RPMI7951 (cell line): ENCODE data around the gene SLC8A1. TPM values are rescaled to one million over a fixed set of nuclear protein-coding genes. Genes with fewer than 3 reads are reported as not detected.
A peak's percentile ranks its signal among the peaks of the same experiment; 100 is the strongest.

Source experiments
- DNase-seq: peaks from one replicate; pipeline ENCODE4 v3.0.0-alpha.2; 2012; ENCODE audit warnings: low read depth
- total RNA-seq: library from RNA; depleted of rRNA; stranded (reverse); fragments of >200 nt; shearing (Covaris generic); gene quantifications from 2 replicates; pipeline ENCODE4 v1.2.3, GENCODE V29; 2014

The SLC8A1 gene
- total RNA-seq, 1 experiment from 2014 or later, result 6.4 TPM

DNA sequence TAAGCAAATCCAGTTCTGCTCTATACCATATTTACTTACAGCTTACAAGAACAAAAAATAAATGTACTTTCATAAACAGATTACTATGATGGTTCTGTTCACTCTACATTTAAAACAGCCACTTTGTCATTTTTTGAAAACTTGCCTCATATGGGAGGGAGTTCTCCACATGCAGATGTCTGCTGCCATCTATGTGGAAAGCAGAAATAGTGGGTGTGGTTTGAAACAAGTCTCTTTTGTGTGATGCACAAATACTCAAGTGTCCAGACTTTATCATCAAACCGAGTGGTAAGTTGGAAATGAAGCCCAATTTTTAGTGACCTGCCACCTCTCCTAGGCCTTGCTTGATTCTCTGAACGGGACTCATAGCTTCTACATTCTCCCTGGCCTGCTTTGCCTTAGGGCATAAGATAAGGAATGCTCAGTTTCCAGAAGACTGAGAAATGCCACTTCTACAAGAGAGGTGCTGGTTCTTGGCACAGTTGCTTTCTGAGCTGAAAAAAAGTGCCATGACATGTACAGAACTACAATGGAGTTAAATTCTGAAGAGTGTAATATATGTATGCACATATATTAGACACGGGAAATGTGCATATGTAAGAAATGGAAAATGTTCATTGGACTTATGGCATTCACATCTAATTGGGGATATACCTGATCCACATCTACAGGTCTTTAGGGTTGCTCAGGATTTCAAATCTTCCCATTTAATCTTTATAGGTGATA lies 221.0 kb downstream of the SLC8A1 start:
- peak; percentile 60 for DNase-seq

DNA sequence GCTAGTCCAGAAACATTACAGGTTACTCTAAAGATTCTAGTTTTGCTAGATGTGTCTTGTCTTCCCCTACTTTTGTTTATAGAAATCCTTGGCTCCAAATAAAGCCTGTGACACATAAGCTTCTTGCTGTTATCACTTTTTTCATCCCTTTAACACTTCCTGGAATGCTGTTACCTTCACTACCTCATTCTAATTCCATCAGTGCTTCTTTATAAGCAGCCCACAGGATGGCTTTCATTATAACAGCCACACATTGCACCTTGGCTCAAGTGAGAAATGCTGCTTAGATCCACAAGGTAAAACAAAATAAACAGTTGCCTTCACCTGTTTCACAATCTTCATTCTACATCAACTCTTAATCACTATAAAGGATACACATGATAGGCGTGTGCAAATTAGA lies 221.7 kb downstream of the SLC8A1 start:
- DNase-seq, result no peak

DNA sequence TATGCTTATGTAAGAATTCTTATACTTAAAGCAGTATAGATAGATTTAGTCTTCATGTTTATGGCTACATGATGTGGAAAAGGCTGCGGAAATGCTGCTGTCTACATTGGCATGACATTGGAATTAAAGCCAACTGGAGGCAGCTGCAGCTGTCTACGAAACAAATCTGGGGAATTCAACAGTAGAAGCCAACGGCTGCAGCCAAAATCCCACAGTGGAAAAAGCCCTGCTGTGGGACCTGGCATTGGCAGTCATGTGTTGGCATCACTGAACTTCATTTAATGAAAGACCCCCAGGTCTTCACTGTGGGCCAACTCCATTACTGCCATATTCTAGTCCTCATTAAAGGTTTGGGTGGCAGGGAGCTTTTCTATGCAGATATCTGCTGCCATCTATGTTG lies 223.6 kb downstream of the SLC8A1 start:
- DNase-seq, result no peak

DNA sequence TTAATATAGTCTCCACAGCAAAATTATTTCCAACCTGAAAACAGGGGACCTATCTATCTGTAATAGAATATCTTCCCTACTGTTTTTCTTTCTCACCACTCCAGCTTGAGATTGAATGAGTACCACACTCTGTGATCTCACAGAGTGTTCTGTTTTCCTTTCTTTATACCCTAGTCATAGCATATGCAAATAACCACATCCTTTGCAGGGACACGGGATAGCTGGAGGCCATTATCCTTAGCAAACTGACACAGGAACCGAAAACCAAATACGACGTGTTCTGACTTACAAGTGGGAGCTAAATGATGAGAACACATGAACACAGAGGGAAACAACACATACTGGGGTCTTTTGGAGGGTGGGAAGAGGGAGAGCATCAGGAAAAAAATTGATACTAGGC lies 224.7 kb downstream of the SLC8A1 start:
- peak; percentile 82 for DNase-seq

DNA sequence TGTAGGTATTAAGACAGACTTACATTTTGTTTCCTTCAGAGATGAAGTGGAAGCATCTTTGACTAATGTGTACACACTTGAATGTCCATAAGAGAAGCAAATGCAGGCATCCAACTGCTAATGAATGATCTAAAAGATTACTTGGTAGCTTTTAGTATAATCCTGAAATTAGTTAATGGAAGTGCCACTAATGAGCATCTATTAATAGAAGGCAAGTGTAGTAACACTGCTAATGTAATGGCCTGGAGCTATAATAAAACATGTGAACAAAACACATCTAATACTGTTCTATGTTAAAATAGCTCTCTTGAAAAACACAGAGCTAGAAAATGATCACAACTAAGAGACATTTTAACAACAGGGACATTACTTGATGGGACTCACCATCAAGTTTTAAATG lies 225.3 kb downstream of the SLC8A1 start:
- DNase-seq, result no peak

DNA sequence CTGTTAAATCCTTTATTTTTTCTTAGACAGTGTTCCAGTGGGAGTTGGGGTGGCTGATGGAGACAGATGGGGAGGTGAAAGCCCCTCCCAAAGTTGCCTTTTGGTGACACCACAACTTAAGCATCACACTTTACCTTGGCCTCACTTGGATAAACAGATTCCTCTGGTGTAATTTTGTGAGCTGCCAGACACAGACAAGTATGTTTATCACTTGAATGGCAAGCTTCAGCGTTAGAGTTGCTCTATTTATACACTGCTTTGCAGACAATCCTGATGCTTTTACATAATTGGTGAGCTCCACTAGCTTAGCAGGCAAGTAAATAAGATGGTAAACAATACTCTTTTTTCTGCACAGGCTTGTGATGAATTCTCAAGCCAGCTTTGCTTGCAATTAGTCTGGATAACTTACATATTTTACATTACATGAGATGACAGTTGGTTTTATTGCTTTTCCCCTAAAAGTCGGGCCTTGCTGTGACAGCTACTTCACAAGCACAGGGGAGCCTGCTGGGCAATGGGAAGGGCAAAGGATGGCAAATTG lies 226.2 kb downstream of the SLC8A1 start:
- DNase-seq, result no peak

DNA sequence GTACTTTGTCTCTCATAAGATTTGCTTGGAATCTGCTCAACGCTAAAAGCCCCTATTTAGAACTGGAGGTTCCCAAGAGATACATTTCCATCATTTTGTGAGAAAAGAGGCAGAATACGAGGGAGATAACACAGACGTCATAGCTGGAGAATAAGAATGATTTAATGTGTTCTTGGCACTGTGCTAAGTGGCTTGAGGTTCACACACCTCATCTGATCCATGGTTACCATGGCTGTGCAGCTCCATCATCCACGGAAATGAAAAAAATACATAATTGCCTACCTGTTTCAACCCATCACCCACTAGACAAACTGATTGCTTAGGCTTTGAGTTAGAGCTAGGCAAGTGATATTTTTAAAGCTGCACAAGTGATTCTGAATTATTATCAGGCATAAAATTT lies 227.6 kb downstream of the SLC8A1 start:
- no peak for DNase-seq

DNA sequence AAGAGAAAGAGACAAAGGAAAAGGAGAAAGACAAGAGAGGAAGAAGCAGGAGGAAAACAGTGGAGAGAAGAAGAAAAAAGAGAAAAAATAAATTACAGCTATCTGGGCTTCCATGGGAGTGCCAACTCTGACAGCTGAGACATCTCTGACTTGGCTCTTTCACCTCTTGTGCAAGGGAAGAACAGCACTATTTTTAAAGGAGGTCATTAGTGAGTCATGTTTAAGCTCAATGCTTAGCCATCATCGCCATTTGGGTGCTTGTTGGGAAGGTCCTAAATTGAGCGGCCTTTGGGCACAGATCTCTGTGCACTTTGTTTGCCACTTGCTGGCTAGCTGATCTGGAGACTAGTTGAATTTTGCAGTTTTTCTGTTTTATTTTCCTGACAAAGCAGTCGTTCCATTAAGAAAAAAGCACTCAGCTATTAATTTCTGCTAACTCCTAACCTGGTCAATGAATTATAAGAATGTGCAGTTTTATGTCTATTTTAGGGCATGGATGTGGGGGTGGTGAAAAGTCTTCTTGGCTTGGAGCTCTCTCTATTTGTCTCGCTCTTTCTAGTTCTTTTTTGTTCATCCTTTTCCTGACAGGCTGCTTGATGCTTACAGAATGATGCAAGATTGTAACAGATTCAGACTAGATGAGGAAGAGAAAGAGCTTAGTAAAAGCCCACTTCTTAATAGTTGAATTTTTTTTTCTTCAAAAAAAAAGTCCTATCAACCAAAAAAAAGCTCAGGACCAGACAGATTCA lies 231.5 kb downstream of the SLC8A1 start:
- DNase-seq, result peak; percentile 84

DNA sequence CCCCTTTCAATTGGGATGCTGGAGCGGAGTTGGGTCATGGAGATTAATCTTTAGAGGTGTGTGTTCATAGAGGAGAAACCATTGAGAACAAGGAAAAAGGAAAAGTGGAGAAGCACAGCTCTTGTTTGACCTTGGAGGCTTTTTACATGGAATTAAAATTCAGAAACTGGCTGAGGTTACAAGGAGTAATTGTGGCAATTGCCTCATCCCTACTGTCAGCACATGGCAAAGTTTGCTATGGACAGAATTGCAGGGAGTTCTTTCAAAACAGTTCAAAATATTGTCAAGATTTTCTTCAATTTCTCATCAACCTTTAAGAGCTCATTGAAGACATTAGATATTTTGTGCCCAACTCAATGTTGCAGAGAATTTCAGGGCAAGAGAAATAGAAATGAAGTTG lies 232.7 kb downstream of the SLC8A1 start:
- DNase-seq, result no peak

DNA sequence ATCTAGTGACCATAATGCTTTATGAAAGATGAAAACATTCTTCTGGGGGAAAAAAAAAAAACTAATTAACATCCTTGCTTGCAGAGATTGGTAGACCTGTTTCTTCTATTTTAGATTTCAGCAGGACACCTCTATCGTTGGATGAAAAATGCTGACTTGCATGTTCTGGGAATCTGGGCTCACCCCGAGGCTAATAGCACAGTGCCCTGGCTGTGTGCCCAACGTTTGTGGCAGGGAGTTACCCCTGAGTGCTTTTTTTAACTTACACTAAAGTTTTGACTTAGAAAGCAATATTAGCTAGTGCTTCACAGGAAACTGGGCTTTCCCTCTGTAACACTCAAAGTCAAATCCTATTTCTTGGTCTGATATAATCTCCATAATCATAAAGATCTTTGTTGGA lies 233.2 kb downstream of the SLC8A1 start:
- peak; percentile 82 for DNase-seq

DNA sequence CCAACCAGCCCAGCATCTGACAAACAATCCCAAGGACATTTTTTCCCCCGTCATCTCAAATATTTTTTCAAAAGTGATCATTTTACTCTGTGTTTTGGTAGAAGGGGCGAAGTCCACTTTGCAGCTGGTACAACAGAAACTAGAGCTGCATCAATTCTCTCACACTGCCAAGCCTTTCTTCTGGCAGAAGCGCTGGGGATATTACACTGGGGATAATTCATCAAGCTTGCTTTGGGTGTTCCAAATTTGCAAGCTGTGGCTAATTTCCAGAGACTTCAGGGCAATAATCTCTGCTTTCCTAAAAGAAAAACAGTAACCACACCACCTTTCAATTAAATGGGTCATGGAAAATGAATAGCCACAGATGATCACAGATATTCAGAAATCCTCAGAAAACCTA lies 238.3 kb downstream of the SLC8A1 start:
- no peak for DNase-seq

DNA sequence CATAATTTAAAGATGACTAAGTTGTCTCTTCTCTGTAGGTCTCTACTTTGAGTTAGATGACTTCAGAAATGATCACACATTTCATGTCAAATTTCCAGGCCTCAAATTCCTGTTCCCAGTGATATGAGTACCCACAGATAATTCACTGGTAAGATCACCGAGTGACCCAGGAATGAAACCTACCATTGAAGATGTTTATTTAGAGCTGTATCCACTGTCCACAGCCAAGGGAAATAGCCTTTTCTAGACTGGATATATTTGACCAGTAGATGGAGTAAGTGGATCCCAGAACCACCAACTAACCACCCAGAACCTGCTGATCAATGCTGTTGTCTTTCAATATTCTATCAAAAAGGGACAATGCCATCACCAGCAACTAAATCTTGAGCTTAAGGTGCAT lies 238.8 kb downstream of the SLC8A1 start:
- DNase-seq, result peak; percentile 40

DNA sequence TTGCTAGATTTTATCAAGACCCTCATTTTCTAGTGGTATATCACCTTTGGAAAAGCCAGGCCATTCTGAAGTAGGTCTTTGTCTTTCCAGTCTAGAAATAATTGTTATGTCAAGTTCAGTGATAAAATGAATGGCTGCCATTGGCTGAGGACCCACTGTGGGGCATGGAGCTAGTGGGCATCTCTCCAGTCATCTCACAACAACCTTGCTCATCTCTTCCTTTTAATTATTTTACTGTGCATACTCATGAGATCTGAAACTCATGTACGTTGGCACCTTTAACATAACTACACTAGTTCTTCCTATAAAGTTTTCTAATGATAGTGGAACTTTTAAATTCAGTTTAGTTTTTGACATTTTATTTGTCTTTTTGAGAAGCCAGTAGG lies 240.9 kb downstream of the SLC8A1 start:
- no peak for DNase-seq

DNA sequence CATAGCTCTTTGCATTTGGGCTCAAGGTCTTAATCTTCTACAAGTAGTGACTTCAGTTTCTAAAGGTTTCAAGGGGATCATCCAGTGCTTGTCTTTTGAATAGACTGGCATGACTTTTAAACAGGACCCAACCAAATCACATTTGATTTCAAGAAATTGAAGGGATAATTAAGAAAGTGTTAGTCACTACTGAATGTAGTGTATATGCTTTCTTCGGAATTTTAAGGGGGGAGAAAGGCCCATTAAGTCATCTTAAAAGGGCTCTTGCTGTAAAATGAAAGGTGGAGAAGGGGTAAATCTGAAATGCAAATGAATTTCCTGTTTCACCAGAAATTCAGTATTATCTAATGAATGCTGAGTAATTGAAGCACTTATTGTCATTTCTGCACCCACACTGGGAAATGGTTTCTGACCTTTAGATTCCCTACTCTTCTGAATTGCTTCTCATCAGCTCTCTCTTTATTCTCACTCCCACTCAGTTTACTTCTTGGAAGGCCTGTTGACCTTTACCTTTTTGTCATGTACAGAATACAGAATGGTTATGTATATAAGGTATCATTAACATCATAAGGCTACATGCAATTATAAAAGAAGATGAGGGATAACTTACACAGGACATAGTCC lies 241.4 kb downstream of the SLC8A1 start:
- no peak for DNase-seq

DNA sequence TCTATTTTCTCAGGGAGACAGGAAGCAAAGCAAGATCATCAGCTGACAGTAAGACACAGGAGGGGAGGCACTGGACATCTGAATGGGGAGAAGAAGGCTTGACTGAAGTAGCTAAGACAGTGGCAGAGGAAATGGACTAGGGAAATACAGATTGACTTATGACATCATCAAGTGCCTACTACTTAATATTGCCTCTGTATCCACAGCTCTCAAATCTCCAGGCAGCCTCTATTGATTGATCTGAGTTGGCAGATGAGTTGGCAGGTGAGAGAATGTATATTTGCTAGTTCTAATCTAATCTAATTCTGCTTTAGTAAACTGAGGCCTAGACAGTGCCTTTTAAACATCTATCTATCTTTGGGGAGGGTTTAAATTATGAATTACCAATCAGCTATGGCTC lies 242.1 kb downstream of the SLC8A1 start:
- no peak for DNase-seq

DNA sequence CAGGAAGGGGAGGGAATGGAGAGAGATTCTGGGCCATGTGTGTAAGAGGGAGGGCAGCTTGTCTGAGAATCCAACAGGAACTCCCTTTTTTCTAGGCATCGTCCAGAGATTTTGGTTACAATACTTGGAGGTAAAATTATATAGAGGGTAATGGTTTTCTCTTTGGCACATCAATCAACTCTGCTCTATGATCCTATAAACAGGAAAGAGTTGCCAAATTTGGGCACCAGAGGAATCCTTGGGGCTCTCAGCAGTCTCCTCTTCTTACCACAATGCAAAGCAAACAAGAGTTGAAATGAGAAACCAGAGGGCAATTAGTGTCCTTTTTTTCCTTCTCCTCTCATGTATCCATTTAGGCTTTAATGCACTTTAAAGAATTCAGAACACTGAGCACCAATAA lies 243.4 kb downstream of the SLC8A1 start:
- DNase-seq, result no peak

DNA sequence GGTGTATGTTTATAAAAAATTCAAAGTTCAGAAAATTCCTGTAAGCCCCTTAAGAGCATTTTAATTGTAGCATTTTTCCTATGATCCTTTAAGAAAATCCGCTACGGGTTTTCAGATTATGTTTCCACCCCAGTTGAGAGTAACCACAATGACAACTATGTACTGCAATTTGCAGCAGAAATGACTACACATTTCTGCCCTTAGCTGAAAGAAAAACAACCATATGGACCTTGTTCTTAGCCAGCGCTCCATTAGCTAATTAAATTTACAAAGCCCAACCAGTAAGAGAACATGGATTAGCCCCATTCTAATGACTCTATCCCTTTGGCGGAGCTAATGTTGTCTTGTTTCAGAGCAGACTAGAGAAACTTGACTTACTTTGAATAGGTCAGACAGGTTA lies 247.6 kb downstream of the SLC8A1 start:
- peak; percentile 53 for DNase-seq

DNA sequence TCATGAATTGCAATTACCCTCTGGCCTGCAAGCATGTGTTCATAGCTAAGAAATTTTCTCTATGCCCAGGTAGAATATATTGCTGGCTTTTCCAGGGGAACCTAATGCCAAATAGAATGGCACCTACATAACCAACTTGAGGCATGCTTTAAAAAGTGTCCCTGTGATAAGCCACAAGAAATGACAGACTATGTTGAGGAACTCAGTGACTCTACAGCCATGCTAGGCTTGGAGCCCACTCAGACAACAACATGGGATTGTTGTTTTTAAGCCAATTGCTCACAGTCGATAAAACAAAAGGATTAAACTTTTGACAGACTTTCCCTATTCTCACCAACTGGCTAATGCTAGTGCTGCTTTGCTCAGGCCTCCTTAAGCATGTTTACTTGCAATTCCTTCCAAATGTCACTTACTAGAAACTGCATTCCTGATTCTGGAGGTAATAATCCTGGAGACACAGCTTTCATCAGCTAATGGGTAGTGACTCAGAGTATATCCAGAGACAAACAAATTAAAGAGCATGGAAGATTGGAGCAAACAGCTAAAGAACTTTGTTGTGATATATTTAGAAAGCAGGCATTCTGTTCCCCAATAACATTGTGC lies 249.0 kb downstream of the SLC8A1 start:
- no peak for DNase-seq

DNA sequence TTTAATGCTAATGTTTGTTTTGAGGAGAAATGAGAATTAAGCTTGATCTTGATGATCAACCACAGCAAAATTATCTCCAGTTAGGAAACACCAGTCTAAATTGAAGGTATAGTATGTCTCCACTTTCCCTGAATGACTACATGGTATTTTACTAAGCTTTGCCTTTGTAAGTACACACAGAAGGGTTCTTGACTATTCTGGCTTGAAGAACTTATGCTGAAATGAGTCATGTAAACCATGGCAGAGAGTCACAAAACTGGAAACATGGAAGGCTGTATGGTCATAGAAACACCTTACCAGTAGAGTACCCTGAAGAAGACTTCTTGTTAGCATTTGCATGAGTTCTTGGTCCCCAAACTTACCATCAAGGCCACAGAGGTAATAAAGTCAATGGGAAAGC lies 250.5 kb downstream of the SLC8A1 start:
- no peak for DNase-seq

DNA sequence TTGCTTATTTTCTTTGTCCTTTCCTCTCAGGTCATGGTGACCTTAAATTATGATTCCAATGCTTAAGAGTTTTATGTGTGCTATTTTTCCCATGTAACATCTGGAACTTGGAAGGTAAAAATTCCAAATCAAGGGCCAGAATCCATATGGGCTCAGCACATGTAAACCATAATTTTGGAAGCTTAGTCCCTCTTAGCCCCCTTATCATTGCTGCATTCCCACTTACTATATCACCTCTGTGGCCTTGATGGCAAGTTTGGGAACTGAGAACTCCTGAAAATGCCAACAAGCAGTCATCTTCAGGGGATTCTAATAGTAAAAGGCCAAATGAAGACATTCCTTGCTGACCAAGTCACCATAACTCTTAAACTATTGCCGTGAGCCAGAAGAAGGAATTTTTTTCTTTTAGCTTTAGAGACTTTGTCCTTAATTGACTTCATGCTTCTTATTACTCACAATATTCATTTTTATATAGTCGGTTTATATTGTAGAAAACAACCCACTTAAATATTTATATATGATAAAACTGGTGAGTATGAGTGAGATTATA lies 251.4 kb downstream of the SLC8A1 start:
- no peak for DNase-seq

DNA sequence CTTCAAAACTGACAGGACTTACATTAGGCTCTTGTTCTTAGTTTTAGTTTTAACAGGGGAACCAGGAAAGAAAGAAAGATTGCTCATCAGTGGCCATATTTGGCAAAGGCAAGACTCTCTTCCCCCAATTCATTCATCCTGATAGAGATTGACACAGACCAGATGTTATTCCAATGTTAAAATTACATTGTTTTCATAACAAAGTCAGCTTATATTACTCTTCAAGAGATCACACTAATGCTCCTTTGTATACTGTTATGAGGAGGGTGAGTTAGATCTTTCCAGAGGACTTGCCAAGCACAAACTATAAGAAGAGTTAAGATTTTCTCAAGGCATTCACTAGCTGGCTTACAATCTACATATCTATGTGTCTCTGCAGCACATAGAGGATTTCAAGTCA lies 252.1 kb downstream of the SLC8A1 start:
- no peak for DNase-seq

DNA sequence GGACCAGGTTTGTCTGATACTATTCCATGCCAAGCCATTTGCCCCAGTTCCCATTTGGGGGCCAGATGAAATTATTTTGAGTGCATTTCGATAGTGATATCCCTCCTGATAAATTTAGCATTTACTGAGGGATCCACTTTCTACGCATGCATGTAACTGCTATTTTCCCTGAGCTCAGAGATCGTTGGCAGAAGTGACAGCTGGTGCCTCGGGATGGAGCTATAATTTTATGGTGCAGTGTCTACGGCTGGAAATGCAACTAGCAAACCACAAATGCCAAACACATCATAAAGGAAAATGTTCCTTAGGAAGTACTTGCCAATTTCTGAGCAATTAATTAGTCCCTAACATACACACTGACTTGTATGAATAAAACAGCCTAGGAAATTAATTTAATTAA lies 254.8 kb downstream of the SLC8A1 start:
- DNase-seq, result no peak
